ENCODE results near the gene DLGAP1. TPM values are rescaled to one million over a fixed set of nuclear protein-coding genes. Genes with fewer than 3 reads are reported as not detected.

DLGAP1 gene
- total RNA-seq, 2 experiments from 2014 or later, result not detected

GRCh38 chr18:3819961-3820360 lies 635.1 kb downstream of the DLGAP1 start:
- no peak for DNase-seq
- no peak for ATAC-seq
- H3K4me1 Mint-ChIP-seq (ENCODE audit: low read depth), result no peaks in the 10 kb centered on the region
- H3K4me3 Mint-ChIP-seq, result no peak overlapping the region
- ChIA-PET CTCF (no interaction called here), POLR2A (no interaction called here)
- H3K9me3 Mint-ChIP-seq (ENCODE audit: insufficient read depth), result no peaks in the 10 kb centered on the region
- H3K27me3 Mint-ChIP-seq (ENCODE audit: low read depth), result no peaks in the 10 kb centered on the region
- H3K36me3 Mint-ChIP-seq (ENCODE audit: low read depth), result no peaks in the 10 kb centered on the region
- H3K27ac Mint-ChIP-seq, result no peak overlapping the region

GRCh38 chr18:3816610-3817363 lies 638.3 kb downstream of the DLGAP1 start:
- no peak for DNase-seq
- no peak for ATAC-seq
- Mint-ChIP-seq H3K9me3 (ENCODE audit: insufficient read depth) (no peaks in the 10 kb centered on the region), H3K36me3 (ENCODE audit: low read depth) (no peaks in the 10 kb centered on the region), H3K27me3 (ENCODE audit: low read depth) (no peaks in the 10 kb centered on the region), H3K27ac (no peak overlapping the region), H3K4me3 (no peak overlapping the region), H3K4me1 (ENCODE audit: low read depth) (no peaks in the 10 kb centered on the region)
- ChIA-PET CTCF (no interaction called here), POLR2A (no interaction called here)

GRCh38 chr18:3815991-3816390 lies 639.1 kb downstream of the DLGAP1 start:
- Mint-ChIP-seq H3K36me3 (ENCODE audit: low read depth) (no peaks in the 10 kb centered on the region), H3K4me1 (ENCODE audit: low read depth) (no peaks in the 10 kb centered on the region), H3K4me3 (no peak overlapping the region), H3K9me3 (ENCODE audit: insufficient read depth) (no peaks in the 10 kb centered on the region), H3K27me3 (ENCODE audit: low read depth) (no peaks in the 10 kb centered on the region), H3K27ac (no peak overlapping the region)
- ChIA-PET CTCF (no interaction called here), POLR2A (no interaction called here)
- ATAC-seq (no peak), DNase-seq (no peak)

DNA sequence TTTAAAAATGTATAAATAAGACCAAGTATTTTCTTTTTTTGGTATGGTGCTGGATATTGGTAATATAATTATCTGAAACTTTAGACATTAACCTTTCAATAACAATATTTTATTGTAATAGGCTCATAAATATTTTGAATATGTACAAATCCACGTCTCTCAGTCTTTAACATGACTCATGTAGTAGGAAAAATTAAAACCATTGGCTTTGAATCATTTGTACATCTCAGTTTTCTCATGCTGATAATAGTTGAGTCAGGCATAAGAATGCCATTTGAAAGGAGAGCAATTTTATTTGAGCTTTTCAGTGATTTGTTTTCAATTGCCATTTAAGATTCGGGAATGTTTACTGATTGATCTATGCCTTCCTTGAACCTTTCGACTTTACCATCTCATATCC lies 640.3 kb downstream of the DLGAP1 start:
- Mint-ChIP-seq H3K4me3 (no peak overlapping the region), H3K9me3 (ENCODE audit: insufficient read depth) (no peaks in the 10 kb centered on the region), H3K36me3 (ENCODE audit: low read depth) (no peaks in the 10 kb centered on the region), H3K27me3 (ENCODE audit: low read depth) (no peaks in the 10 kb centered on the region), H3K27ac (no peak overlapping the region), H3K4me1 (ENCODE audit: low read depth) (no peaks in the 10 kb centered on the region)
- ATAC-seq (no peak), DNase-seq (no peak)
- ChIA-PET POLR2A (no interaction called here), CTCF (interaction anchor here (1.0 kb wide), 1 partner anchor 43 kb away, joined by 3 read pairs; no protein-coding TSS in a partner anchor)

- no peaks in the 10 kb centered on the region for H3K4me1 Mint-ChIP-seq (ENCODE audit: low read depth)
- no peak overlapping the region for H3K4me3 Mint-ChIP-seq
- no peak for DNase-seq
- ATAC-seq, result no peak
- H3K27ac Mint-ChIP-seq, result no peak overlapping the region
- ChIA-PET CTCF (no interaction called here), POLR2A (no interaction called here)
- no peaks in the 10 kb centered on the region for H3K36me3 Mint-ChIP-seq (ENCODE audit: low read depth)
- H3K9me3 Mint-ChIP-seq (ENCODE audit: insufficient read depth), result no peaks in the 10 kb centered on the region
- H3K27me3 Mint-ChIP-seq (ENCODE audit: low read depth), result no peaks in the 10 kb centered on the region
Observed at GRCh38 chr18:3810296-3810695, 644.8 kb downstream of the DLGAP1 start.

- ATAC-seq (no peak), DNase-seq (no peak)
- POLR2A ChIA-PET, result no interaction called here
- Mint-ChIP-seq H3K27ac (no peak overlapping the region), H3K27me3 (ENCODE audit: low read depth) (no peaks in the 10 kb centered on the region), H3K36me3 (ENCODE audit: low read depth) (no peaks in the 10 kb centered on the region), H3K4me3 (no peak overlapping the region), H3K9me3 (ENCODE audit: insufficient read depth) (no peaks in the 10 kb centered on the region), H3K4me1 (ENCODE audit: low read depth) (no peaks in the 10 kb centered on the region)
- CTCF ChIA-PET, result no interaction called here
Observed at GRCh38 chr18:3808985-3809780, 645.9 kb downstream of the DLGAP1 start.

DNA sequence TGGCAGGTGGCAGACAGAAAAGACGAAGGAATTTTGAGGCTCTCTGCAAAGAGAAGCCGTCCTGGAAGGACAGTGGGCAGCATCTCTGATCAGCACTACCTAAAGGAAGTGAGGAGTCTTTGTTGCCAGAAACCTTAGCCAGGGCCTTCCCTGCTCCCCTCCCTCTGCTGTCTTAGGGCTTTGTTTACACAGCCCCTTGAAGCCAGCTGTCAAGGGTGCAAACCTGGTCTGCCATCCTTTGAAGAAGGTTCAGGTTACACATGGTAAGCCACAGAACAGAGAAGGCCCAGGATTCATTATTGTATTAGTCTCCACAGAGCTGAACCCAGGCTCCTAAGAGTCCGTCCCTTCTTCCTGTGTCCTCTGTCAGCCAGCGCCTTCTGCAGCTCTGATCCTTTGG lies 648.5 kb downstream of the DLGAP1 start:
- POLR2A ChIA-PET, result no interaction called here
- no peak for ATAC-seq
- CTCF ChIA-PET, result no interaction called here
- no peak for DNase-seq
- Mint-ChIP-seq H3K4me1 (ENCODE audit: low read depth) (no peaks in the 10 kb centered on the region), H3K27me3 (ENCODE audit: low read depth) (no peaks in the 10 kb centered on the region), H3K36me3 (ENCODE audit: low read depth) (no peaks in the 10 kb centered on the region), H3K9me3 (ENCODE audit: insufficient read depth) (no peaks in the 10 kb centered on the region), H3K27ac (no peak overlapping the region), H3K4me3 (no peak overlapping the region)

GRCh38 chr18:3804336-3804735 lies 650.8 kb downstream of the DLGAP1 start:
- no peaks in the 10 kb centered on the region for H3K9me3 Mint-ChIP-seq (ENCODE audit: insufficient read depth)
- H3K27ac Mint-ChIP-seq, result no peak overlapping the region
- no peaks in the 10 kb centered on the region for H3K36me3 Mint-ChIP-seq (ENCODE audit: low read depth)
- H3K27me3 Mint-ChIP-seq (ENCODE audit: low read depth), result no peaks in the 10 kb centered on the region
- ChIA-PET POLR2A (no interaction called here), CTCF (no interaction called here)
- no peak for DNase-seq
- no peaks in the 10 kb centered on the region for H3K4me1 Mint-ChIP-seq (ENCODE audit: low read depth)
- ATAC-seq, result no peak
- no peak overlapping the region for H3K4me3 Mint-ChIP-seq

DNA sequence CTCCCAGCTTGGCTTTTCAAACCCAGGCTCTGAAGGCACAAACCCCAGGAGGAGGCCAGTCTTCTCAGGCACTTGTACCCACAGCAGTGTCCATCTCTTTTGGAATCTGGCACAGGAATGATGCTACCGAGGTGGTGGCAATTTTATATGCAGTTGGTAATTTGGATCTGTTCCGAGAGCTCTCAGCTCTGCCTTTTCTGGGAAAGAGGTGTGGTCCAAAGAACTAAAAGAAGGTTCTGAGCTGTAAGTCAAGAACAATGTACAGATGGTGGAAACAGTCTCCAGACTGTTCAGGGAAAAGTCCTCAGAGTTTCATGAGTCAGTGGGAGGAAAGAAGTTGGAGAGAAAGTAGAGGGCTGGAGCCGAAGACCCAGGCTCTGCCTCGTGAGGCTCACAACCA lies 651.8 kb downstream of the DLGAP1 start:
- Mint-ChIP-seq H3K27me3 (ENCODE audit: low read depth) (no peaks in the 10 kb centered on the region), H3K4me3 (no peak overlapping the region), H3K4me1 (ENCODE audit: low read depth) (no peaks in the 10 kb centered on the region), H3K9me3 (ENCODE audit: insufficient read depth) (no peaks in the 10 kb centered on the region), H3K27ac (no peak overlapping the region), H3K36me3 (ENCODE audit: low read depth) (no peaks in the 10 kb centered on the region)
- POLR2A ChIA-PET, result no interaction called here
- DNase-seq (no peak), ATAC-seq (no peak)
- CTCF ChIA-PET, result no interaction called here

DNA sequence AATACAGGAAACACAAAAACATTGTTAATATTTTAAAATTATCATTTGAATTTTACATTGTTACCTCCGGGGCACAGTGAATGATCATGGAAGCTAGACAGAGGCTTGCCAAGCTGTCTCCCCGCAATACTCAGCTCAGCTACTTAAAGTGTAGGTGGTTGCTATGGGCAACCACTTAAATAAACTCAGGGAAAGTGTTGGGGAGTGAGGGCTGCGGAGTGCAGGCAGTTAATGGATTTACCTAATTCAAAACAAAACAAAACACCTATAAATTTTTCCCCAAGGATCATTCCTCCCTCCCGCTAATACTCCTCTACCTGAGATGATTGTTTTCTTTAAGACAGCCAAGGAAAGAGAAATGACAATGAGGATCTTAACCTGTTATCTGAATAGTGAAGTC lies 655.6 kb downstream of the DLGAP1 start:
- no peak for ATAC-seq
- Mint-ChIP-seq H3K4me1 (ENCODE audit: low read depth) (no peaks in the 10 kb centered on the region), H3K27ac (no peak overlapping the region), H3K9me3 (ENCODE audit: insufficient read depth) (no peaks in the 10 kb centered on the region), H3K4me3 (no peak overlapping the region), H3K27me3 (ENCODE audit: low read depth) (no peaks in the 10 kb centered on the region), H3K36me3 (ENCODE audit: low read depth) (no peaks in the 10 kb centered on the region)
- ChIA-PET POLR2A (interaction anchor here (0.6 kb wide), 1 partner anchor 186 kb away, joined by 3 read pairs; no protein-coding TSS in a partner anchor), CTCF (no interaction called here)
- DNase-seq, result no peak

DNA sequence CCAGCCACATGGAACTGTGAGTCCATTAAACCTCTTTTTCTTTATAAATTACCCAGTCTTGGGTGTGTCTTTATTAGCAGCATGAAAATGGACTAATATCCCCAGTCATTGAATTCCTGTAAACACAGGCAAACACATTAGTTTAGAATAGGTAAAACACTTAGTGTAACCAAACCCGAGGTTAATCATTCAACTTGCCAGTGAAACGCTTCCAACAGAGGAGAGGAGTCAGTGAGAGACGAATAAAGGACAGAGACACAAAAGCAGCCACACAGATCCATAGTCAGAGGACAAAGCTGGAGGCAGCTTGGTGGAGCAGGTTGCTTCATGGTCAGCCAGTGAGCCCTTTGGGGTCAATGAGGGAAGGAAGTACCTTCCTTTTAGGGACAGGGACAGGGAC lies 657.1 kb downstream of the DLGAP1 start:
- no peaks in the 10 kb centered on the region for H3K36me3 Mint-ChIP-seq (ENCODE audit: low read depth)
- H3K4me1 Mint-ChIP-seq (ENCODE audit: low read depth), result no peaks in the 10 kb centered on the region

GRCh38 chr18:3796434-3796833 lies 658.7 kb downstream of the DLGAP1 start:
- no peak overlapping the region for H3K27ac Mint-ChIP-seq
- POLR2A ChIA-PET, result interaction anchor here (0.5 kb wide), 1 partner anchor 548 kb away, joined by 3 read pairs; no protein-coding TSS in a partner anchor
- no peaks in the 10 kb centered on the region for H3K27me3 Mint-ChIP-seq (ENCODE audit: low read depth)
- no peaks in the 10 kb centered on the region for H3K36me3 Mint-ChIP-seq (ENCODE audit: low read depth)
- H3K4me3 Mint-ChIP-seq, result no peak overlapping the region
- H3K9me3 Mint-ChIP-seq (ENCODE audit: insufficient read depth), result no peaks in the 10 kb centered on the region
- DNase-seq (no peak), ATAC-seq (no peak)
- no peaks in the 10 kb centered on the region for H3K4me1 Mint-ChIP-seq (ENCODE audit: low read depth)
- CTCF ChIA-PET, result no interaction called here

More for the DNA sequence above, 657.1 kb downstream of the DLGAP1 start:
- Mint-ChIP-seq H3K27me3 (ENCODE audit: low read depth) (no peaks in the 10 kb centered on the region), H3K9me3 (ENCODE audit: insufficient read depth) (no peaks in the 10 kb centered on the region), H3K27ac (no peak overlapping the region), H3K4me3 (no peak overlapping the region)
- ATAC-seq, result no peak
- ChIA-PET POLR2A (no interaction called here), CTCF (no interaction called here)
- no peak for DNase-seq
